NCI-H446 treated with DMSO at 0.1 percent for 48 hours (cell line): Measurements from ENCODE around the gene LCE5A.
"Not testable (repeated sequence)": the region's sequence is repeated elsewhere in the genome, so short reads cannot be mapped to it uniquely, and the experiment has no call there.

ENCODE experiments used
- DNase-seq: peaks from one replicate; lab custom pipeline; 2025; lab: John Stamatoyannopoulos, UW

The LCE5A gene

GRCh38 chr1:152510503-152510902 lies at the start of gene LCE5A:
Gene LCE5A, plus strand, starts transcription at chr1:152510803. Its CDS starts 732 bp downstream, at chr1:152511535.
- no peak for DNase-seq

DNA sequence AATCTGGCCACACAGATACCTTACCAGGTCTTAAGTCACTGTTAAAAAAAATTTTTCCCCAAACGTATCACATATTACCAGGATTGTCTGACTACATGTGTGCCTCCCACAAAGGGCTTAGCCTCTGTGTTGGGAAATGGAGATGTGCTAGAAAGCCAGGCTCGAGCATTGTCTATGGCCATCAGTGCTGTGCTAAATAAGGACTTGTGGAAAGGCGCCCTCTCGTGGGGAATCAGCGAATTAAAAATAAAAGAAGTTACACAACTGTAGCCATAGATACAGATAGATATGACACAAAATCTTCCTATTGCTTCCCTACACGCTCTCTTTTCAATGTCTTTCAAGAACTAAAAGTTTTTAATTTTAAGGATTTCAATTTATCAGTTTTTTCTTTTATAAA lies 49.1 kb upstream of the LCE5A start:
- DNase-seq = peak; percentile 45

GRCh38 chr1:152462636-152463035 lies 48.0 kb upstream of the LCE5A start:
- DNase-seq = no peak

DNA sequence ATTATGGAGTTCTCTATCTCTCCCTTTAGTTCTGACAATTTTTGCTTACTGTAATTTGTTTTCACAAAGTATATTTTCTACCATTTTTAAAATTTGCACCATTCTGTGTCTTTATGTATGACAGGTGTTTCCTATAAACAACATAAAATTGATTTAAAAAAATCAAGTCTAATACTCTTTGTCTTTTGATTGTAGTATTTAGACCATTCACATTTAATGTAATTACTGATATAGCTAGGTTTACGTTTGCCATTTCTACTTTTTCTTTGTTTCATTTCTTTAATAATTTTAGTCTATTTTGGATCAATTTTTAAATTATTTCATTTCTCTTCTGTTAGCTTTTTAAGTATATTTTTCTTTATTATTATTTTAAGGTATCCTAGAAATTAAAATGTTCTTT lies 44.4 kb upstream of the LCE5A start:
- DNase-seq = no peak

DNA sequence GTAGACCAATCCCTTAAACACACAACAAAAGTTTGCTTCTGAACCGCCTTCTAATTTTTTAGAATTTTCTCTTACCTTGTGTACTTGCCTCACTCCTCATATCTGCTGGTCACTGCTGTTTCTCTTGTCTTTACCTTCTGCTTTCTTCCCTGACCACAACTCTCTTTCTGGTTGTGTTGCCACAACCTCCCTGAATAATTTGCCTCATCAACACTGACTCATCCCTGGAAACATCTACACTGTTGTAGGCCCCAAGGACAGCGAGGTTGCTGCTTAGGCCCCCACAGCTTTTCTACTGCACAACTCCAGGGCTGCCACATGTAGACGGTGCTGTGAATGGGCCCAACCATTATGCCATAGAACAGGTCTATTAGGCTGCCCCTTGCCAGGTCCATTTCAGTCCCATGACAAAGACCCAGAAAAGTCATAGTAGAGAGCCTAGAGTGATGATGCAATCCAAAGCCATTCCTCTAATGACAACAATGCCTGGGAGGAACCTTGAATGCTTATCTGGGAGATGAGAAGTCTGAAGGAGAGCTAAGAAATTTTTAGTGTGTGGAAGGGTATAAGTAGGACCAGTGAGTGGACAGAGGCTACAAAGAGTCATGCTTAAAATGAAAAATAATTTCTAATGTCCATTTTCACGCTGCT lies 36.6 kb upstream of the LCE5A start:
- DNase-seq = no peak

DNA sequence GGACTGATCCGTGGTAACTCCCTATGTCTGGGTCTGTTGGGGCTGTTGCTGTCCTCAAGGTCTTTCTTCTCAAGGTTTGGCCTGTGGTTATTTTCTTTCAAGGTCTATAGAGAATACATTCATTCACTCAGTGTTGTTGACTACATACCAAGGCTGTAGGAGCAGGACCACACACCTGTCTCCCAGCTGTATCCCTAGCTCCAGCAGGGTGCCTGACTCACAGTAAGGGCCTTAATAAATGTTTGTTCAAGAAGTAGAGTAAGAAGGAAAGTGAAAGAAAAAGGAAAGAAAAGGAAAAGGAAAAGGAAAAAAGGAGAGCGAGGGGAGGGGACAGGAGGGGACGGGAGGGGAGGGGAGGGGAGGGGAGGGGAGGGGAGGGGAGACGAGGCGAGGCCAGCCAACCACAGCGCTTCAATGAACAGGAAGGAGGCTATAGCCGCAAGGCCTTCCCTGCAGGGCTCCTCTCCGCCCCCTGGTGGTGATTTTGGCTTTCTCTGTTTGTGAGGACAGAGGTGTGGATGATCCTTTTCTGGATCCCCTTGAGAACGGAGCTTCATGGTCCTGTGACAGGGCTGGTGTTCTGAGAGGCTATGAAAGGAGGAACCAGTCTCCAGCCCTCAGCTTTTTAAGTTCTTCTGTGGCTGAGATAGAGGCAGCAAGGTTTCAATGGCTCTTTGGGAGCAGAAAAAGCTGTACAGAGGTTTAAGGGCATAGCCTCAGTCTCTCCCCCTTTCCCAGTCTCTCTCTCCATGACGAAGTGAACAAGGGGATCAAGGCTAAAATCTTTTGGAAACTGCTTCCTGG lies 30.6 kb upstream of the LCE5A start:
- no peak for DNase-seq

- DNase-seq = no peak
Observed at GRCh38 chr1:152481869-152482664, 28.5 kb upstream of the LCE5A start.

- DNase-seq = no peak
Observed at GRCh38 chr1:152486400-152487006, 24.1 kb upstream of the LCE5A start.

GRCh38 chr1:152487871-152488270 lies 22.7 kb upstream of the LCE5A start:
- DNase-seq = no peak

DNA sequence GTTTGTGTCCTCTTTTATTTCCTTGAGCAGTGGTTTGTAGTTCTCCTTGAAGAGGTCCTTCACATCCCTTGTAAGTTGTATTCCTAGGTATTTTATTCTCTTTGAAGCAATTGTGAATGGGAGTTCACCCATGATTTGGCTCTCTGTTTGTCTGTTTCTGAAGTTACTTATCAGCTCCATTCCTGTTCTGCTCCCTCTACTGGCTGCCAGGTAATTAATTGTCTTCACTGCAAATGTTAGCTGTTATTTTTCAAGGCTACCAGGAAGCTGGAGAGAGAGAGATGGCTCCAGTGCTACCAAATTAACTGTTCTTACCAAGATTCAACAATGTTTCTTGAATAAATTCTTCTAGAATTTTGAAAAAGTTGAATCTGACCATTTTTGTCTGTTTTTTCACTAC lies 19.1 kb upstream of the LCE5A start:
- DNase-seq = not testable (repeated sequence)

GRCh38 chr1:152495066-152495675 lies 15.4 kb upstream of the LCE5A start:
- no peak for DNase-seq

DNA sequence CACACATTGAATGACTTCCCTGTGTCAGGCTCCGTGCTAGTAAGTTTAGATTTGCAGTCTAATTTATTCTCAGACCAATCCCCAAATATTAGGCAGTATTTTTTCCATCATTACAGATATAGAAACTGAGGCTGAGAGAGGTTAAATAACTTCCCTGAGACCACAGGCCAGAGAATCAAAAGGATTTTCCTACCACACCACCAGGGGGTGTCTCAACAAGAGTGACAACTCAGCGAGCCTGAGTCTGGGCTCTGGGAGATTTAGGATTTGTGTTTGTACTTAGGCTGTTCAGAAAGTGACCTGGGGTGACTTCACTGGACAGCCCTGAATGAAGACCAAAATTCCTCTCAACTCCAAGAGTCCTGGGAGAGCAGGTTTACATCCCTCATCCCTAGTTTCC lies 13.3 kb upstream of the LCE5A start:
- DNase-seq = no peak

DNA sequence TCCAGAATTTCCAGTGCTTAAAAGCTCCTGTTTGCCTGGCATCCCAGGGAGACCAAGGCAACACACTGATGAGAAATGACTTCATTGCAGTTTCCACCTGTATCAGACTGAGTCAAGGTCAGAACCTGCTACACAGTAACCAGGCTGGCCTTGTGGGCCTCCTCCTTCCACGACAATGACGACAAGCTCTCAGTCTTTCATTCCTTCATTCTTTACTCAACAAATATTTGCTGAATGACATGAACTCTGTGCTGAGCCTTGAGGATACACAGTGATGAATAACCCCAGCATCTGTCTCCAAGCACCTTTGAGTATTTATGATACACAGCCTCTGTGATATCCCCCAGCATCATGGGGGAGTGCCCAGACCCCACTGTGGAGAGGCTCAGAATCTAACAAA lies 8.9 kb upstream of the LCE5A start:
- DNase-seq = no peak

DNA sequence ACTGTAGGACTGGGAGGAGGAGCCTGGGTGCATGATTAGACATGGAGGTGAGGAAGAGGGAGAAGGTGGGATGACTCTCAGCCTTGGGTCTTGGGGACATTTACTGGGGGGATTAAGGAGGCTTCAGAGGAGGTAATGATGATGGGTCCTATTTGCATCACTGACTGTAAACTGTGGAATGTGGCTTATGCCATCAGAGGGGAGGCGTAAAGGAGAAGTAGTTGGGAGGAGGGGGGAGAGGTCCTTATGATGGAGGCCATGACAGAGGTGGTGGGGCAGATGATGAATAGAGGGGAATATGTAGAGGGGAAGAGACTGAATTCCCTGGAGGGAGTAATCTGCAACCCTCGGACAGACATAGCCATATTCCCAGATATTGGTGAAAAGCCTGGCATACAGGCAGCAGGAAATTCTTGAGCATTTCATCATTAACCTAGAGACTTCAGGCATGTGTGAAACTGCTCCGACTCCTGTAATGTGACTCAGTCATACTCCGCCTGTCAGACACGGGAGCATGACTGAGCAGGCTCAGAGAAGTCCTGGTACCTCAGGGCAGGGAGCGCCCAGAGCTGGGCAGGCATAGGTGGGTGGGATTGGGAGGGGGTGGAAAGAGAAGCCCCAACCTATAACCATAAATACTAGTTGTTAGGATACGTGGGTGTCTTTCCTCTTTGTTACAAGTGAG lies 8.0 kb upstream of the LCE5A start:
- DNase-seq = no peak

DNA sequence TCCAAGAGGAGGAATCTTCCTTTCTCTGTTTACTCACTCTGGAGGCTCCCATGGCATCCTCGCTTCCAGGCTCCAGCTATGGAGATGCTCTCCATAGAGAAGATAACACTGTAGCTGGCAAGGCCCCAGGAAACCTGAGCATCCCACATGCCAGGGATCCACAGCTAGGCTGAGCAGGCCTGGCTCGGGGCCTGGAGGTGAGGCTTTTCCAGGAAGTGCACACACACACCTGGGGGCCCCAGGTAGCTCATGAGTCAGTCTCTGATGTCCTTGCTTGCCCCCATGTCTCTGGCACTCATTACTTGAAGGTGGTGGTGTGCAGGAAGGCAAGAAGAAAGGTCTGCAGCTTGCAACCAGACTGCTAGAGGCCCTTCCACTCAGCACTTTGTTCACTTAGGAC lies 5.5 kb upstream of the LCE5A start:
- DNase-seq = no peak

- DNase-seq = no peak
Observed at GRCh38 chr1:152506899-152507498, 3.6 kb upstream of the LCE5A start.

GRCh38 chr1:152511596-152511995 lies 993 bp downstream of the LCE5A start:
- no peak for DNase-seq

DNA sequence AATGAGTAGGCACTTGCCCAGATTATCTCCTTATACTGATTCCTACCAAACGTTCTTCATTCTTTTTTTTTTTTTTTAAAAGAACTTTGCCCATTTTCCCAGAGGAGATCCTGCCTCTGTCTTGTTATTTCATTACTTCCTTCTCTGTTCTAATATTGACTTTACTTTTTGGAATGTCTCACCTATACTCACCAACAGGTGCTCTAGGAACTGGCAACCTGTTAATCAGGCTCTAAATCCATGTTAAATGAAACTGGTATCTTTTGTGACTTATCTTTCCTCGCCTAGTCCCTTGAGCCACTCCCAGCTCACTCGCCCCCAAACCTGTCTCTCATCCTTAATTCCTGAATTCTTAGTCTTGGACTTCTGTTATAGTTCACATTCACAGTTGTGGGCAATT lies 2.5 kb downstream of the LCE5A start:
- DNase-seq = no peak

DNA sequence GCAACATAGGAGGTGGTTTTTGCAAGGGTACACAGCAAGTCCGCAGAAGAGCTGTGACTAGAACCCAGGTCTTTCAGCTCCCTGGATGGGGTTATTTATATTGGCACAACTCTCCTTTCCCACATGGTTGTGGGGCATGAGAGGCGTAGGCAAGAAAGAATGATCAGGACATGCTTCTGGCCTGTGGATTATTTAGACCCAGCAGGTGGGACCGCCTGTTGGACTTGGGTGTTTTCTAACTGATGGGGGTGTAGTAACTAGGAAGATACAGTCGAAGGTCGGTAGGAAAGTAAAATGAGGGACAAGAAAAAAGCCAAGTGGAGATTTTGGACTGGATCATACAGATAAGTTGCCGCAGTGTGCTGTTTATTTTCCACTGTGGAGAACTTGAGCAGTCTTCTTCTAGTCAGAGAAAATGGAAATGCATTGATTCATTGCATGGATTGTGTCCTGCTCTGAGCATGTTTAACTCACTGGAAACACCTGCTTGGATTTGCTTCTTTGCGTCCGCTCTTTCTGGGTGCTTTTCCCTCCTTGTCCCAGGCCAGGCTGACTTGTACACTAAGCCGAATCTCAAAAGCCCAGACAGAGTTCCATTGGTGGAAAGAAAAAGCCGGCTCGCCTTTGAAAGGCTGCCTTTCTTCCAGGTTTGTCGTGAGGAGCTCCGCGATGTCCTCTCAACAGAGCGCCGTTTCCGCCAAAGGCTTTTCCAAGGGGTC lies 4.3 kb downstream of the LCE5A start:
- no peak for DNase-seq

DNA sequence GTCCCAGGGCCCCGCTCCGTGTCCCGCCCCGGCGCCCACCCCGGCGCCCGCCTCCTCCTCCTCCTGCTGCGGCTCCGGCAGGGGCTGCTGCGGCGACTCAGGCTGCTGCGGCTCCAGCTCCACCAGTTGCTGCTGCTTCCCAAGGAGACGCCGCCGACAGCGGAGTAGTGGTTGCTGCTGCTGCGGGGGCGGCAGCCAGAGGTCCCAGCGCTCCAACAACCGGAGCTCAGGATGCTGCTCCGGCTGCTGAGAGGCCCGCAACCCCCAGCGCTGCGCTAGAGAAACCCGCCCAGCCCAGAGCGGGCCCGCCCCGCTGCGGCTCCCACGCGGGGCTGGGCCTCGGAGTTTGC lies 4.8 kb downstream of the LCE5A start:
- DNase-seq = no peak
